Ishikawa (cell line): ENCODE results near the gene EXOC3.

Experiments used
- CEBPB ChIP-seq: IDR thresholded peaks from 2 replicates; pipeline ENCODE4 v1.6.1; 2012
- MAX ChIP-seq: IDR thresholded peaks from 2 replicates; pipeline ENCODE4 v1.6.1; 2012
- NFIC ChIP-seq: IDR thresholded peaks from 2 replicates; pipeline ENCODE4 v1.6.1; 2012
- REST ChIP-seq: IDR thresholded peaks from 2 replicates; pipeline ENCODE4 v1.6.1; 2012; ENCODE audit warnings: low read depth, mild to moderate bottlenecking
- ZBTB7A ChIP-seq: IDR thresholded peaks from 2 replicates; pipeline ENCODE4 v1.6.1; 2012; ENCODE audit warnings: low read depth

- TF ChIP-seq ZBTB7A (no peak), REST (no peak), CEBPB (no peak), MAX (no peak), NFIC (no peak)
These were observed 42.4 kb downstream of the EXOC3 start for GRCh38 chr5:485113-485945.
